GM23338 (cell line): ENCODE measurements around the gene ATP13A2. TPM values are rescaled to one million over a fixed set of nuclear protein-coding genes. Genes with fewer than 3 reads are reported as not detected.

ENCODE experiments used
- ATAC-seq: fragments of 200-7000 bp; cut with Tn5 transposase; 3 replicates; pipeline ENCODE4 v1.9.1; 2020
- DNase-seq: peaks from one replicate; pipeline ENCODE4 v3.0.0-alpha.2; 2015; ENCODE audit warnings: low spot score
- H2AFZ ChIP-seq: fragments of 200-600 bp; sonication (generic); 2 replicates; pipeline ENCODE4 v1.8.0; 2016; ENCODE audit warnings: antibody characterized with exemption, mild to moderate bottlenecking, moderate library complexity
- H3F3A ChIP-seq: fragments of 200-600 bp; sonication (generic); replicated peaks from 2 replicates; pipeline ENCODE4 v1.8.0; 2017; ENCODE audit warnings: antibody characterized with exemption, mixed run types, low read depth
- H3K27ac ChIP-seq: fragments of 200-600 bp; sonication (generic); 2 replicates; pipeline ENCODE4 v1.6.1; 2016; ENCODE audit warnings: low read depth
- H3K27me3 ChIP-seq: fragments of 200-600 bp; sonication (generic); 2 replicates; pipeline ENCODE4 v1.8.0; 2016; ENCODE audit warnings: mild to moderate bottlenecking, mixed run types, moderate library complexity; ENCODE audit not compliant: insufficient read depth
- H3K36me3 ChIP-seq: fragments of 200-600 bp; sonication (generic); 2 replicates; pipeline ENCODE4 v1.8.0; 2016; ENCODE audit warnings: mild to moderate bottlenecking; ENCODE audit not compliant: insufficient read depth
- H3K4me1 ChIP-seq: fragments of 200-600 bp; sonication (generic); 2 replicates; pipeline ENCODE4 v1.8.0; 2016; ENCODE audit warnings: mild to moderate bottlenecking, moderate library complexity; ENCODE audit not compliant: insufficient read depth
- H3K4me2 ChIP-seq: fragments of 200-600 bp; sonication (generic); 2 replicates; pipeline ENCODE4 v1.7.1; 2017; ENCODE audit warnings: mixed run types
- H3K4me3 ChIP-seq: fragments of 200-600 bp; sonication (generic); 2 replicates; pipeline ENCODE4 v1.6.1; 2016; ENCODE audit warnings: mixed run types
- H3K79me2 ChIP-seq: fragments of 200-600 bp; sonication (generic); replicated peaks from 2 replicates; pipeline ENCODE4 v1.8.0; 2017; ENCODE audit warnings: mild to moderate bottlenecking; ENCODE audit not compliant: insufficient read depth
- H3K9me2 ChIP-seq: fragments of 200-600 bp; sonication (generic); 2 replicates; pipeline ENCODE4 v1.8.0; 2017; ENCODE audit not compliant: insufficient read depth
- H4K20me1 ChIP-seq: fragments of 200-600 bp; sonication (generic); replicated peaks from 2 replicates; pipeline ENCODE4 v1.8.0; 2017; ENCODE audit warnings: mild to moderate bottlenecking; ENCODE audit not compliant: insufficient read depth
- H3K27ac Mint-ChIP-seq: 2 replicates; pipeline ENCODE4 v1.8.0; 2020; ENCODE audit warnings: inconsistent platforms, mild to moderate bottlenecking, moderate library complexity, mixed read lengths
- H3K27me3 Mint-ChIP-seq: 3 replicates; pipeline ENCODE4 v1.8.0; 2022; ENCODE audit warnings: low read depth, mild to moderate bottlenecking, moderate library complexity, mixed read lengths, inconsistent platforms; ENCODE audit not compliant: insufficient read depth, poor library complexity
- H3K36me3 Mint-ChIP-seq: 3 replicates; pipeline ENCODE4 v1.8.0; 2021; ENCODE audit warnings: low read depth, mild to moderate bottlenecking, inconsistent platforms, moderate library complexity, mixed read lengths
- H3K4me1 Mint-ChIP-seq: 3 replicates; pipeline ENCODE4 v1.8.0; 2020; ENCODE audit warnings: mild to moderate bottlenecking, inconsistent platforms, mixed read lengths
- H3K4me3 Mint-ChIP-seq: 3 replicates; pipeline ENCODE4 v1.8.0; 2021; ENCODE audit warnings: moderate library complexity, mild to moderate bottlenecking, inconsistent platforms, mixed read lengths
- H3K9me3 Mint-ChIP-seq: 3 replicates; pipeline ENCODE4 v1.8.0; 2020; ENCODE audit warnings: moderate library complexity, mild to moderate bottlenecking, inconsistent platforms, mixed read lengths
- CREB1 ChIP-seq: fragments of 250-450 bp; sonication (Bioruptor Pico); IDR thresholded peaks from 2 replicates; pipeline ENCODE4 v1.5.0; 2020; ENCODE audit warnings: low read depth, mild to moderate bottlenecking, moderate library complexity
- EZH2phosphoT487 ChIP-seq: fragments of 200-600 bp; sonication (generic); IDR thresholded peaks from one replicate; pipeline ENCODE4 v1.8.1; 2018; ENCODE audit warnings: antibody characterized with exemption; ENCODE audit not compliant: unreplicated experiment
- JUNB ChIP-seq: IDR thresholded peaks from one replicate; pipeline ENCODE4 v1.6.1; 2016; ENCODE audit warnings: antibody characterized with exemption; ENCODE audit not compliant: unreplicated experiment
- REST ChIP-seq: IDR thresholded peaks from one replicate; pipeline ENCODE4 v1.6.1; 2018; ENCODE audit warnings: antibody characterized with exemption; ENCODE audit not compliant: unreplicated experiment
- STAT1 ChIP-seq: IDR thresholded peaks from one replicate; pipeline ENCODE4 v1.6.1; 2016; ENCODE audit warnings: antibody characterized with exemption; ENCODE audit not compliant: unreplicated experiment
- ZNF114 ChIP-seq: fragments of 250-450 bp; sonication (Bioruptor Pico); IDR thresholded peaks from 2 replicates; pipeline ENCODE4 v1.5.0; 2020; ENCODE audit warnings: mild to moderate bottlenecking, moderate library complexity
- ZNF331 ChIP-seq: fragments of 250-450 bp; sonication (Bioruptor Pico); IDR thresholded peaks from 2 replicates; pipeline ENCODE4 v1.5.0; 2020; ENCODE audit warnings: low read depth, mild to moderate bottlenecking, moderate library complexity
- ZNF462 ChIP-seq: fragments of 250-450 bp; sonication (Bioruptor Pico); IDR thresholded peaks from 2 replicates; pipeline ENCODE4 v1.5.0; 2020; ENCODE audit warnings: mild to moderate bottlenecking, moderate library complexity
- polyA plus RNA-seq: library from polyadenylated mRNA; unstranded; fragments of >200 nt; fragmentation: Nextera tagmentation; extraction: Ambion mirVana; gene quantifications from 2 replicates; pipeline ENCODE4 v1.2.1, GENCODE V29; 2016
- total RNA-seq: library from RNA; depleted of rRNA; stranded (reverse); fragments of >200 nt; shearing (Covaris generic); gene quantifications from 2 replicates; pipeline ENCODE4 v1.2.3, GENCODE V29; 2014
- TF ChIP-seq, protein P1 (sequence below): IDR thresholded peaks from 2 replicates; pipeline ENCODE4 v1.6.1; 2016; ENCODE audit warnings: antibody characterized with exemption
- TF ChIP-seq, protein P2 (sequence below), 2 experiments: fragments of 200-600 bp in 1 of 2; sonication (generic) in 1 of 2; conservative IDR thresholded peaks; 2 replicates each; pipeline versions ENCODE4 v1.5.1 to v1.6.1; 2016 to 2017; ENCODE audit warnings: antibody characterized with exemption in 2 of 2, low read depth in 2 of 2, mild to moderate bottlenecking in 2 of 2, moderate library complexity in 1 of 2

ATP13A2 gene
- total and polyA plus RNA-seq, 2 experiments from 2014 or later, result 30.1 to 87.7 TPM

DNA sequence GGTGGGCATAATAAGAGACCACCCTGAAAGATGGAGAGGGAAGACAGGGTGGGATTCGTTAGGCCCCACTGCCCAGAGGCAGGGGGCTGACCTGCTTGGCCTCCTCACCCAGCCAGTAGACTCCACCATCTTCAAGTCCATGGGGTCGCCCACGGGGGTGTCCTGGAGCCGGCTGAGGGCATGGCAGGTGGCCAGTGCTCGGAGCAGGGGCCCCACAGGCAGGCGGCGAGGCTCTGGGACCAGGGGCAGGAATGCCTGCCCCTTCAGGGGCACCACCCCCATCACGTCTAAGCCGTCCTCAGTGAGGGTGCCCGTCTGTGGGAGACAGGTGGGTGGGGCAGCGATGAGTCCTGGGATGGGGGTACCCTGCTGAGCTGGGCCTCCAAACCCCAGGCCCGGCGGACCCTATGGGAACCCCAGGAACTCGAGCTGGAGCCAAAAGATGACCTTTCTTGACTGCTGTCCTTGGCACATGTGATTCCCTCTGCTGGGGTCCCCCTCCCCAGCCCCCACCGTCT is 18.1 kb downstream of the ATP13A2 start (continued):
- TF ChIP-seq ZNF462 (CRISPR knock-in tag), result no peak

- Mint-ChIP-seq H3K4me3 (no peak overlapping the region), H3K27ac (no peak overlapping the region), H3K4me1 (no peaks in the 10 kb centered on the region), H3K36me3 (peaks cover 4% of the 10 kb centered on the region; the same call in 1 of the 3 replicates), H3K9me3 (no peaks in the 10 kb centered on the region), H3K27me3 (peaks cover 4% of the 10 kb centered on the region)
- H3K4me2 ChIP-seq, result no peak overlapping the region
- no peaks in the 10 kb centered on the region for H3K79me2 ChIP-seq
- H3K27ac ChIP-seq, result no peak overlapping the region
- H3F3A ChIP-seq, result no peaks in the 10 kb centered on the region
- no peaks in the 10 kb centered on the region for H3K36me3 ChIP-seq
- no peaks in the 10 kb centered on the region for H3K9me2 ChIP-seq
- no peak for DNase-seq
- H2AFZ ChIP-seq, result no peak overlapping the region
- ATAC-seq, result no peak
- H4K20me1 ChIP-seq, result no peaks in the 10 kb centered on the region
- no peaks in the 10 kb centered on the region for H3K27me3 ChIP-seq
- no peak overlapping the region for H3K4me3 ChIP-seq
- no peaks in the 10 kb centered on the region for H3K4me1 ChIP-seq
- TF ChIP-seq CREB1 (CRISPR knock-in tag) (no peak), ZNF114 (no peak), REST (no peak), EZH2phosphoT487 (no peak), JUNB (no peak), ZNF331 (no peak), STAT1 (no peak)
- TF ChIP-seq, protein P1, sequence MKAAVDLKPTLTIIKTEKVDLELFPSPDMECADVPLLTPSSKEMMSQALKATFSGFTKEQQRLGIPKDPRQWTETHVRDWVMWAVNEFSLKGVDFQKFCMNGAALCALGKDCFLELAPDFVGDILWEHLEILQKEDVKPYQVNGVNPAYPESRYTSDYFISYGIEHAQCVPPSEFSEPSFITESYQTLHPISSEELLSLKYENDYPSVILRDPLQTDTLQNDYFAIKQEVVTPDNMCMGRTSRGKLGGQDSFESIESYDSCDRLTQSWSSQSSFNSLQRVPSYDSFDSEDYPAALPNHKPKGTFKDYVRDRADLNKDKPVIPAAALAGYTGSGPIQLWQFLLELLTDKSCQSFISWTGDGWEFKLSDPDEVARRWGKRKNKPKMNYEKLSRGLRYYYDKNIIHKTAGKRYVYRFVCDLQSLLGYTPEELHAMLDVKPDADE, result no peak
- TF ChIP-seq, protein P2, sequence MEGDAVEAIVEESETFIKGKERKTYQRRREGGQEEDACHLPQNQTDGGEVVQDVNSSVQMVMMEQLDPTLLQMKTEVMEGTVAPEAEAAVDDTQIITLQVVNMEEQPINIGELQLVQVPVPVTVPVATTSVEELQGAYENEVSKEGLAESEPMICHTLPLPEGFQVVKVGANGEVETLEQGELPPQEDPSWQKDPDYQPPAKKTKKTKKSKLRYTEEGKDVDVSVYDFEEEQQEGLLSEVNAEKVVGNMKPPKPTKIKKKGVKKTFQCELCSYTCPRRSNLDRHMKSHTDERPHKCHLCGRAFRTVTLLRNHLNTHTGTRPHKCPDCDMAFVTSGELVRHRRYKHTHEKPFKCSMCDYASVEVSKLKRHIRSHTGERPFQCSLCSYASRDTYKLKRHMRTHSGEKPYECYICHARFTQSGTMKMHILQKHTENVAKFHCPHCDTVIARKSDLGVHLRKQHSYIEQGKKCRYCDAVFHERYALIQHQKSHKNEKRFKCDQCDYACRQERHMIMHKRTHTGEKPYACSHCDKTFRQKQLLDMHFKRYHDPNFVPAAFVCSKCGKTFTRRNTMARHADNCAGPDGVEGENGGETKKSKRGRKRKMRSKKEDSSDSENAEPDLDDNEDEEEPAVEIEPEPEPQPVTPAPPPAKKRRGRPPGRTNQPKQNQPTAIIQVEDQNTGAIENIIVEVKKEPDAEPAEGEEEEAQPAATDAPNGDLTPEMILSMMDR (conservative IDR thresholded peaks at IDR 0.05; ENCODE audit: low read depth in 2 of 2), result no peak
These were observed 19.1 kb downstream of the ATP13A2 start for GRCh38 chr1:16992675-16993074.
